HG03095 (cell line): ENCODE results near the gene DSCAM.

ENCODE experiments used
- ATAC-seq: cut with Tn5 transposase; IDR thresholded peaks from one replicate; pipeline ENCODE4 v1.9.1; 2021; ENCODE audit warnings: moderate library complexity; ENCODE audit not compliant: unreplicated experiment

Gene DSCAM

DNA sequence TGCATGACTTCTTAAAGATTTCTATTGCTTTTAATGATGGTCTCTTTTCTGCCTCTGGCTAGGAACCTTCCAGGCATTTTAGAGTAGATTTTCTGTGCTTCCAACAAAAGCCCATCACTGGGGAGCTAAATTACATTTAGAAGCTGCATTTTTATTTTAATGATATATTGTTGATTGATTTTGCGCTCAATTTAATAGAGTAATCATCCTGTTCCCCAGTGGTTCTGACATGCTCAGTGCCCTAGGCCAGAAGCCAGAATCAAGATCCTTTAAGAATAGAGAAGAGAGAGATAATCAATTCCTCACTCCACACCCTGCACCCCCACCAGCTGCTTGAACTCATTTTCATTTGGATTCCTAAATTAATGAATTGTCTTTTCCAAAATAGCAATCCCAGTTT, 881.9 kb downstream of the DSCAM start:
- no peak for ATAC-seq

DNA sequence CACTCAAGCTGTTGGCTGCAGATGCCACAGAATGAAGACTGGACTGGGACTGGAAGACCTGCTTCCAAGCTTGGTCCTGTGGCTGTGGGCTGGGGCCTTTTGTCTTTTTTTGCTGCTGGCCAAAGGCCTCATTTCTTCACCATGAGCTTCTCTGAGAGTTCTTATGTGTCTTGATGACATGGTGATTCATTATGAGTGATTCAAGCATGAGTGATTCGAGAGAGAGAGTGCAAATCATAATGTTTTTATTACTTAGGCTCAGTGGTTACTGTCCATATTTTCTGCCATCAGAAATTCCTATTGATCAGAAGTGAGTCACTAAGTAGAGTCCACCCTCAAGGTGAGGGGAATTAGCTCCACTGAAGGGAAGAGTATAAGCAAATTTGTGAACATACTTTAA, 885.7 kb downstream of the DSCAM start:
- ATAC-seq: no peak
